Renal pelvis (tissue), 4 donors: ENCODE data around the gene ANO10. TPM values are rescaled to one million over a fixed set of nuclear protein-coding genes. Genes with fewer than 3 reads are reported as not detected.
"Not testable (repeated sequence)": the region's sequence is repeated elsewhere in the genome, so short reads cannot be mapped to it uniquely, and the experiment has no call there.

Experiments used
- DNase-seq: peaks from one replicate; pipeline ENCODE4 v3.0.0-alpha.2; 2013
- polyA plus RNA-seq, 3 donors: library from polyadenylated mRNA; unstranded; fragments of 120-200 nt; gene quantifications; one replicate each; pipeline ENCODE4 v1.2.1, GENCODE V29; 2013; ENCODE audit not compliant: insufficient read length in 3 of 3

The ANO10 gene
- polyA plus RNA-seq, 3 donors: 32.9 to 40.2 (median 35.3) TPM

- no peak for DNase-seq
Observed at GRCh38 chr3:43522727-43523362, 99.0 kb downstream of the ANO10 start.

GRCh38 chr3:43521941-43522340, 99.9 kb downstream of the ANO10 start:
- no peak for DNase-seq

- not testable (repeated sequence) for DNase-seq
Observed at GRCh38 chr3:43518515-43518914, 103.3 kb downstream of the ANO10 start.

GRCh38 chr3:43515970-43516635, 105.7 kb downstream of the ANO10 start:
- no peak for DNase-seq

- DNase-seq: no peak
Observed at GRCh38 chr3:43515208-43515917, 106.4 kb downstream of the ANO10 start.

- no peak for DNase-seq
Observed at GRCh38 chr3:43512754-43513404, 108.9 kb downstream of the ANO10 start.

- DNase-seq: no peak
Observed at GRCh38 chr3:43506644-43507043, 115.2 kb downstream of the ANO10 start.

GRCh38 chr3:43505351-43505750, 116.5 kb downstream of the ANO10 start:
- no peak for DNase-seq

- peak; percentile 29 for DNase-seq
Observed at GRCh38 chr3:43503067-43503728, 118.6 kb downstream of the ANO10 start.

GRCh38 chr3:43499256-43499655, 122.6 kb downstream of the ANO10 start:
- DNase-seq: no peak

- DNase-seq: no peak
Observed at GRCh38 chr3:43497905-43498365, 123.9 kb downstream of the ANO10 start.

GRCh38 chr3:43497422-43497821, 124.4 kb downstream of the ANO10 start:
- no peak for DNase-seq

- DNase-seq: no peak
Observed at GRCh38 chr3:43496740-43497375, 125.0 kb downstream of the ANO10 start.

GRCh38 chr3:43492932-43493331, 128.9 kb downstream of the ANO10 start:
- not testable (repeated sequence) for DNase-seq

- not testable (repeated sequence) for DNase-seq
Observed at GRCh38 chr3:43491807-43492206, 130.0 kb downstream of the ANO10 start.

- no peak for DNase-seq
Observed at GRCh38 chr3:43490640-43491185, 131.1 kb downstream of the ANO10 start.

GRCh38 chr3:43489930-43490329, 131.9 kb downstream of the ANO10 start:
- no peak for DNase-seq

- DNase-seq: no peak
Observed at GRCh38 chr3:43485931-43486330, 135.9 kb downstream of the ANO10 start.

- no peak for DNase-seq
Observed at GRCh38 chr3:43484926-43485488, 136.8 kb downstream of the ANO10 start.

GRCh38 chr3:43481375-43481774, 140.4 kb downstream of the ANO10 start:
- DNase-seq: no peak

- not testable (repeated sequence) for DNase-seq
Observed at GRCh38 chr3:43478839-43479238, 143.0 kb downstream of the ANO10 start.
